HL-60 (cell line): ENCODE results near the gene ART5.

Experiments used
- DNase-seq, 2 experiments: peaks; one replicate each; pipeline ENCODE4 v3.0.0-alpha.2; 2010 to 2020; ENCODE audit warnings: low read depth in 1 of 2, low spot score in 1 of 2
- H3K27ac ChIP-seq: fragments of 250-450 bp; sonication (Bioruptor Pico); replicated peaks from 2 replicates; pipeline ENCODE4 v1.5.1; 2020; ENCODE audit warnings: mild to moderate bottlenecking, moderate library complexity
- H3K27me3 ChIP-seq: fragments of 250-450 bp; sonication (Bioruptor Pico); 2 replicates; pipeline ENCODE4 v1.5.1; 2021; ENCODE audit warnings: mild to moderate bottlenecking, moderate library complexity; ENCODE audit not compliant: insufficient read depth, poor library complexity, severe bottlenecking
- H3K4me3 ChIP-seq: replicated peaks from 2 replicates; pipeline ENCODE4 v1.5.1; 2011; ENCODE audit warnings: mild to moderate bottlenecking, control low read depth, low read length; ENCODE audit not compliant: insufficient read depth
- CTCF ChIP-seq: IDR thresholded peaks from one replicate; pipeline ENCODE4 v1.5.1; 2011; ENCODE audit warnings: low read length, control low read depth, inconsistent platforms; ENCODE audit not compliant: insufficient read depth
- GABPA ChIP-seq: IDR thresholded peaks from 2 replicates; pipeline ENCODE4 v1.6.1; 2012; ENCODE audit warnings: low read depth
- POLR2AphosphoS5 ChIP-seq: IDR thresholded peaks from 2 replicates; pipeline ENCODE4 v1.6.1; 2012; ENCODE audit warnings: low read depth
- REST ChIP-seq: IDR thresholded peaks from 2 replicates; pipeline ENCODE4 v1.6.1; 2012; ENCODE audit warnings: low read depth; ENCODE audit not compliant: insufficient replicate concordance
- SPI1 ChIP-seq: IDR thresholded peaks from 2 replicates; pipeline ENCODE4 v1.6.1; 2012; ENCODE audit warnings: low read depth, mild to moderate bottlenecking, borderline replicate concordance

ART5 gene

GRCh38 chr11:3684819-3685172, 43.0 kb upstream of the ART5 start:
- no peak overlapping the region for H3K4me3 ChIP-seq
- no peak overlapping the region for H3K27ac ChIP-seq
- no peaks in the 10 kb centered on the region for H3K27me3 ChIP-seq
- no peak for DNase-seq
- TF ChIP-seq SPI1 (no peak), POLR2AphosphoS5 (no peak), GABPA (no peak), REST (no peak), CTCF (no peak)

GRCh38 chr11:3684129-3684818, 42.5 kb upstream of the ART5 start:
- Histone ChIP-seq H3K4me3 (no peak overlapping the region), H3K27ac (no peak overlapping the region)

More at GRCh38 chr11:3684129-3684818, 42.5 kb upstream of the ART5 start:
- H3K27me3 ChIP-seq, result no peaks in the 10 kb centered on the region
- TF ChIP-seq POLR2AphosphoS5, result no peak
- TF ChIP-seq REST, result no peak
- TF ChIP-seq CTCF, result no peak
- no peak for TF ChIP-seq SPI1
- TF ChIP-seq GABPA, result no peak
- no peak for DNase-seq
